Measurements from ENCODE around the gene SCN5A. TPM values are rescaled to one million over a fixed set of nuclear protein-coding genes. Genes with fewer than 3 reads are reported as not detected.

Gene SCN5A
- total and polyA plus RNA-seq, 2 experiments from 2014 or later, result 0.97 to 1.3 TPM

DNA sequence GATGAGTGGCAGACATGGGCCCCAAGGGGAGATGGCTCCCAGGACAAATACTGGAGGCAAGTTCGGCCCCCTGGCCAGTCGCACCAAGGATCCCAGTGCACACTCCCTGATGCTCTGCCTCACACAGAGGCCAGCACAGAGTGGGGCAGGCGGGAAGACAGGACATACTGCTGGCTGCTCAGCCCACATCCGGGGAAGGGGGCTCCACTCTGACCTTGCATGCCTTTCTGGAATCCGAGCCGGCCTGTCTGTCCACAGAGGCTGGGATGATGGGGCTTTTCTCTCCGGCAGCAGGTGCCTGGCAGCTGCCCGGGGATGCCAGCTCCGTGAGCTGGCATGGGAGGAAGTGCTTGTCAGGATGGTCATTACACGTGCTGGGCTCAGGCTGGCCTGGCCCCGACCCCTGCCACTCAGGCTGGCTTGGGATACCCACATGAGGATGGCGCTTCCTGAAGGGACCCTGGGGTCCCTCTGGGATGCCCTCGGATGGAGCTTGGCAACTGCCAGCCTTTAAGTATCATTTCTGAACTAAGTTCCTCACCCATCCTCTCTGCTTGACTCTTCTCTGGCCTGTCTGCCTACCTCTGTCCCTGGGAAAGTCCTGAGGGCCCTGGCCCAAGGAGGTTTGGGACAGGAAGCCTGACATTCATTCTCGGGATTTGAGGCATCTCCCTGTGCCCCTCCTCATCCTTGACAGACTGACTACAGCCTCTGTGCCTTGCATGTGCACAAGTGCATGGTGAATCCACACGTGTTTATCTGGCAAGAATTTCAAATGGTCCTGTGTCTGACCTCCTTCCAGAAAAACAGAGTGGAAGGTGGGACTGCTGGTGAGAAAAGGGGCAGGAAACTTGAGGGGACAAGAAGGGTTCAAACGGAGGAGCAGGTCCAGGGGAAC is 106.8 kb downstream of the SCN5A start:
- Histone ChIP-seq H3K4me1 (ENCODE audit: insufficient read depth) (no peaks in the 10 kb centered on the region), H3K27ac (no peak overlapping the region), H3K27me3 (no peaks in the 10 kb centered on the region), H4K20me1 (ENCODE audit: insufficient read depth, poor library complexity, severe bottlenecking) (no peaks in the 10 kb centered on the region), H3K4me2 (no peak overlapping the region), H3K4me3 (no peak overlapping the region), H3K9me2 (replicated peaks; ENCODE audit: insufficient read depth) (no peaks in the 10 kb centered on the region), H2AFZ (no peak overlapping the region), H3K36me3 (replicated peaks; ENCODE audit: insufficient read depth, low read depth) (no peaks in the 10 kb centered on the region), H3K9me3 (ENCODE audit: low read depth) (no peaks in the 10 kb centered on the region), H3K79me2 (no peaks in the 10 kb centered on the region)
- DNase-seq (ENCODE audit: low spot score), result no peak
- no peak for TF ChIP-seq EZH2 (IDR thresholded peaks at IDR 0.05; ENCODE audit: borderline replicate concordance)
- TF ChIP-seq CTCF (IDR thresholded peaks at IDR 0.05; ENCODE audit: poor library complexity), result no peak
- no peak for TF ChIP-seq EZH2phosphoT487 (IDR thresholded peaks at IDR 0.05; ENCODE audit: low read depth, severe bottlenecking, unreplicated experiment)
- 81% methylated on average over 16 of the region's 16 CpGs for WGBS (ENCODE audit: low lambda C conversion rate, missing lambda C conversion rate)

GRCh38 chr3:38541806-38542205 is 107.7 kb downstream of the SCN5A start:
- no peak overlapping the region for H3K4me2 ChIP-seq

GRCh38 chr3:38538773-38539353 is 110.6 kb downstream of the SCN5A start:
- no peak for TF ChIP-seq EZH2 (IDR thresholded peaks at IDR 0.05; ENCODE audit: borderline replicate concordance)
- no peak for TF ChIP-seq CTCF (IDR thresholded peaks at IDR 0.05; ENCODE audit: poor library complexity)
- TF ChIP-seq EZH2phosphoT487 (IDR thresholded peaks at IDR 0.05; ENCODE audit: low read depth, severe bottlenecking, unreplicated experiment), result no peak
- no peaks in the 10 kb centered on the region for H3K36me3 ChIP-seq (replicated peaks; ENCODE audit: insufficient read depth, low read depth)
- no peaks in the 10 kb centered on the region for H3K9me2 ChIP-seq (replicated peaks; ENCODE audit: insufficient read depth)
- no peaks in the 10 kb centered on the region for H3K9me3 ChIP-seq (ENCODE audit: low read depth)
- no peaks in the 10 kb centered on the region for H3K79me2 ChIP-seq
- no peak for DNase-seq (ENCODE audit: low spot score)
- no peaks in the 10 kb centered on the region for H3K27me3 ChIP-seq
- no peak overlapping the region for H3K4me3 ChIP-seq
- H2AFZ ChIP-seq, result no peak overlapping the region
- WGBS (ENCODE audit: low lambda C conversion rate, missing lambda C conversion rate), result 92% methylated on average over 8 of the region's 8 CpGs
- no peak overlapping the region for H3K4me2 ChIP-seq
- H4K20me1 ChIP-seq (ENCODE audit: insufficient read depth, poor library complexity, severe bottlenecking), result no peaks in the 10 kb centered on the region
- no peaks in the 10 kb centered on the region for H3K4me1 ChIP-seq (ENCODE audit: insufficient read depth)
- no peak overlapping the region for H3K27ac ChIP-seq

More at GRCh38 chr3:38541806-38542205, 107.7 kb downstream of the SCN5A start:
- no peak overlapping the region for H3K27ac ChIP-seq
- no peak for TF ChIP-seq EZH2phosphoT487 (IDR thresholded peaks at IDR 0.05; ENCODE audit: low read depth, severe bottlenecking, unreplicated experiment)
- TF ChIP-seq EZH2 (IDR thresholded peaks at IDR 0.05; ENCODE audit: borderline replicate concordance), result no peak
- TF ChIP-seq CTCF (IDR thresholded peaks at IDR 0.05; ENCODE audit: poor library complexity), result no peak
- no peaks in the 10 kb centered on the region for H3K4me1 ChIP-seq (ENCODE audit: insufficient read depth)
- no peaks in the 10 kb centered on the region for H3K36me3 ChIP-seq (replicated peaks; ENCODE audit: insufficient read depth, low read depth)
- H2AFZ ChIP-seq, result no peak overlapping the region
- 89% methylated on average over 9 of the region's 9 CpGs for WGBS (ENCODE audit: low lambda C conversion rate, missing lambda C conversion rate)
- no peak for DNase-seq (ENCODE audit: low spot score)
- H3K9me2 ChIP-seq (replicated peaks; ENCODE audit: insufficient read depth), result no peaks in the 10 kb centered on the region
- no peaks in the 10 kb centered on the region for H4K20me1 ChIP-seq (ENCODE audit: insufficient read depth, poor library complexity, severe bottlenecking)
- no peak overlapping the region for H3K4me3 ChIP-seq
- no peaks in the 10 kb centered on the region for H3K79me2 ChIP-seq
- no peaks in the 10 kb centered on the region for H3K9me3 ChIP-seq (ENCODE audit: low read depth)
- no peaks in the 10 kb centered on the region for H3K27me3 ChIP-seq

Data from hepatocyte (in vitro differentiated cells).